GM19455 (cell line): Measurements from ENCODE around the gene KRTAP6-3.

Source experiments
- ATAC-seq: cut with Tn5 transposase; IDR thresholded peaks from one replicate; pipeline ENCODE4 v1.9.1; 2021; ENCODE audit not compliant: unreplicated experiment

Gene KRTAP6-3

GRCh38 chr21:30592140-30592539 is at the start of gene KRTAP6-3:
Gene KRTAP6-3, plus strand, starts transcription at chr21:30592440. Its CDS starts 6 bp downstream, at chr21:30592446.
- no peak for ATAC-seq

GRCh38 chr21:30552782-30553181 is 39.5 kb upstream of the KRTAP6-3 start:
- ATAC-seq: no peak

GRCh38 chr21:30555095-30555494 is 37.1 kb upstream of the KRTAP6-3 start:
- ATAC-seq: no peak

GRCh38 chr21:30561264-30561895 is 30.9 kb upstream of the KRTAP6-3 start, which contains the start of gene KRTAP19-7:
Gene KRTAP19-7, minus strand, starts transcription at chr21:30561314. Its CDS starts 25 bp downstream, at chr21:30561289.
- ATAC-seq: no peak

GRCh38 chr21:30561957-30562356 is 30.3 kb upstream of the KRTAP6-3 start:
- ATAC-seq: no peak

- ATAC-seq: no peak
Observed at GRCh38 chr21:30563072-30563471, 29.2 kb upstream of the KRTAP6-3 start.

GRCh38 chr21:30563630-30564029 is 28.6 kb upstream of the KRTAP6-3 start:
- no peak for ATAC-seq

GRCh38 chr21:30567617-30568016 is 24.6 kb upstream of the KRTAP6-3 start:
- no peak for ATAC-seq

- no peak for ATAC-seq
Observed at GRCh38 chr21:30577766-30578165, 14.5 kb upstream of the KRTAP6-3 start.

- no peak for ATAC-seq
Observed at GRCh38 chr21:30579346-30579745, 12.9 kb upstream of the KRTAP6-3 start.

GRCh38 chr21:30580132-30580531 is 12.1 kb upstream of the KRTAP6-3 start:
- no peak for ATAC-seq

GRCh38 chr21:30582870-30583269 is 9.4 kb upstream of the KRTAP6-3 start:
- ATAC-seq: no peak

GRCh38 chr21:30590297-30590696 is 1.9 kb upstream of the KRTAP6-3 start, which contains the start of gene KRTAP22-2:
Gene KRTAP22-2, minus strand, starts transcription at chr21:30590397.
- ATAC-seq: no peak

- ATAC-seq: no peak
Observed at GRCh38 chr21:30598802-30599201, 6.6 kb downstream of the KRTAP6-3 start, which contains the start of gene KRTAP6-2. Gene KRTAP6-2, minus strand, starts transcription at chr21:30598902. Its CDS starts 28 bp downstream, at chr21:30598874.

- ATAC-seq: no peak
Observed at GRCh38 chr21:30600787-30601186, 8.5 kb downstream of the KRTAP6-3 start, which contains the start of gene KRTAP22-1. Gene KRTAP22-1, plus strand, starts transcription at chr21:30601087.

GRCh38 chr21:30605968-30606367 is 13.7 kb downstream of the KRTAP6-3 start:
- ATAC-seq: no peak

GRCh38 chr21:30612132-30612531 is 19.9 kb downstream of the KRTAP6-3 start:
- no peak for ATAC-seq

- no peak for ATAC-seq
Observed at GRCh38 chr21:30613836-30614235, 21.6 kb downstream of the KRTAP6-3 start, which contains the start of gene KRTAP6-1. Gene KRTAP6-1, minus strand, starts transcription at chr21:30613930. Its CDS starts 26 bp downstream, at chr21:30613904.

GRCh38 chr21:30615199-30615598 is 23.0 kb downstream of the KRTAP6-3 start:
- no peak for ATAC-seq

- ATAC-seq: no peak
Observed at GRCh38 chr21:30616125-30616524, 23.9 kb downstream of the KRTAP6-3 start, which contains the start of gene KRTAP20-1. Gene KRTAP20-1, plus strand, starts transcription at chr21:30616425. Its CDS starts 30 bp downstream, at chr21:30616455.

GRCh38 chr21:30620080-30620479 is 27.8 kb downstream of the KRTAP6-3 start:
- ATAC-seq: no peak

- ATAC-seq: no peak
Observed at GRCh38 chr21:30620522-30620921, 28.3 kb downstream of the KRTAP6-3 start, which contains the start of gene KRTAP20-4. Gene KRTAP20-4, plus strand, starts transcription at chr21:30620627.
